Germinal center (tissue), 1 donor: ENCODE measurements around the gene BBLN.
"Not testable (repeated sequence)": the region's sequence is repeated elsewhere in the genome, so short reads cannot be mapped to it uniquely, and the experiment has no call there.

Source experiments
- DNase-seq: peaks from one replicate; pipeline ENCODE4 v3.0.0; 2012; ENCODE audit warnings: mixed read lengths, low spot score

Gene BBLN, protein sequence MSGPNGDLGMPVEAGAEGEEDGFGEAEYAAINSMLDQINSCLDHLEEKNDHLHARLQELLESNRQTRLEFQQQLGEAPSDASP

DNA sequence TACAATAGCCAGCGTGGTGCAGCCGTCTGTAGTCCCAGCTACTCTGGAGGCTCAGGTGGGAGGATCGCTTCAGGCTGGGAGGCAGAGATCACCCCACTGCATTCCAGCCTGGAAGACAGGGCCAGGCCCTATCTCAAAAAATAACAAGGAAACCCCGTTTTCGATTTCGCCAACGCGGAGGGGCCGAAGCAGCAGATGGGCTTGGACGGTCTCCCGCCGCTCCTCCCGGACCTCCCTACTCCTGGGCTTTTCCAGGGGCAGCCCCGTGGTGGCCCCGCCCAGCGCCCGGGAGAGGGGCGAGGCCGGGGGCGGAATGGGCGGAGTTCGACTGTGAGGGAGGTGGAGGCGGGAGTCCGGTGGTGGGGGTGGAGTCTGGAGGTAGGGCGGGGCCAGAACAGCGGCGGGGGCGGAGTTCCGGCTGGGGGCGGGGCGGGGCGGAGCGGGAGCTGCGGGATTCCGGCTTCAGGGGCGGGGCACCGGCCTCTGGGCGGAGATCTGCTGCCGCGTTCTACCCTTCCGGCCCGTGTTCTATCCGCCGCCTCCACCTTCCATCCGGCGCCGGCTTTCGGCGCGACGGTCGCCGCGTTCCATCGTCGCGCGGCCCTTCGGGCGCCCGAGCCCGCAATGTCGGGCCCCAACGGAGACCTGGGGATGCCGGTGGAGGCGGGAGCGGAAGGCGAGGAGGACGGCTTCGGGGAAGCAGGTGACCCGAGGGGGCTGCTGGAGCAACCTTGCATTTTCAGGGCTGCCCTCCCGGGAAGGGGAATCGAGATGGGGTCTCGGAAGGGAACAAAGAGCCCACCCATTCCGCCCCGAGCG lies at the start of gene BBLN:
BBLN (plus strand) TSS at position 482 of the 819 bp plus-strand sequence; CDS start at position 625, 143 bp downstream.
- peak; percentile 98 for DNase-seq

DNA sequence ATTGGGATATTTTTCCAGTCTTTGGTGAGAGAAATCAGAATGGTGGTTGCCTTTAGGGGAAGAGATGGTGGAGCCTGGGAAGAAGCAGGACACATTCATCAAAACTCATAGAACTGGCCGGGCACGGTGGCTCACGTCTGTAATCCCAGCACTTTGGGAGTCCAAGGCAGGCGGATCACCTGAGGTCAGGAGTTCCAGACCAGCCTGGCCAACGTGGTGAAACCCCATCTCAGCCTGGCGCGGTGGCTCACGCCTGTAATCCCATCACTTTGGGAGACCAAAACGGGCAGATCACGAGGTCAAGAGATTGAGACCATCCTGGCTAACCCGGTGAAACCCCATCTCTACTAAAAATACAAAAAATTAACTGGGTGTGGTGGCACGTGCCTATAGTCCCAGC lies 48.3 kb upstream of the BBLN start:
- not testable (repeated sequence) for DNase-seq

DNA sequence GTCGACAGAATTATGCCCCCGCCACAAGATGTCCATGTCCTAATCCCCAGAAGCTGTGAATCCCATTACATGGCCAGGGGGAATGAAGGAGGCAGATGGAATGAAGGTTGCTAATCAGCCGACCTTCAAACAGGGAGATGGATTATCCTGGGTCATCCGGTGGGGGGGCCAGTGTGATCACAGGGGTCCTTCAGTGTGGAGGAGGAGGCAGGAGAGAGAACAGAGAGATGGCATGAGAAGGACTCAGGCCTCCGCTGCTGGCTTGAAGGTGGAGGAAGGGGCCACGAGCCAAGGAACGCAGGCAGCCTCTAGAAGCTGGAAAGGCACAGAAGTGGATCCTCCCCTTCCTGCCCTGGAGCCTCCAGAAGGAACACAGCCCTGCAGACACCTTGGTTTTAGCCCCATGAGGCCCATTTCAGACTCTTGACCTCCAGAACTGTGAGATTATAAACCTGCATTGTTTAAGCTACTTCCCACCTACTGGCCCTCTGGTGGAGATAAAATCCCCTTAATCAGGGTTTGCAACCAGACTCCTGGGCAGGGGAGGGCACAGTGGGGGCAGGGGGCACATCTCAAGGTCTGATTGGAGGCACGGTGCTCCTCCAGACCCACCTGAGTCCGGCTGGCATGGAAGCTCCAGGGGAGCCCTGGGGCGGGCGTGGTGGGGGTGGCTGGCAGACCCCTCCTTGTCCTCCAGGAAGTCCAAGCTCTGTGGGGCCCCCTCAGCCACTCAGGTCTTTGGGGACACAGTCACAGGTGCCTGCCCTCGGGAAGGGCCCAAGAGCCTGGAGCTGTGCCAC lies 46.3 kb upstream of the BBLN start:
- no peak for DNase-seq

DNA sequence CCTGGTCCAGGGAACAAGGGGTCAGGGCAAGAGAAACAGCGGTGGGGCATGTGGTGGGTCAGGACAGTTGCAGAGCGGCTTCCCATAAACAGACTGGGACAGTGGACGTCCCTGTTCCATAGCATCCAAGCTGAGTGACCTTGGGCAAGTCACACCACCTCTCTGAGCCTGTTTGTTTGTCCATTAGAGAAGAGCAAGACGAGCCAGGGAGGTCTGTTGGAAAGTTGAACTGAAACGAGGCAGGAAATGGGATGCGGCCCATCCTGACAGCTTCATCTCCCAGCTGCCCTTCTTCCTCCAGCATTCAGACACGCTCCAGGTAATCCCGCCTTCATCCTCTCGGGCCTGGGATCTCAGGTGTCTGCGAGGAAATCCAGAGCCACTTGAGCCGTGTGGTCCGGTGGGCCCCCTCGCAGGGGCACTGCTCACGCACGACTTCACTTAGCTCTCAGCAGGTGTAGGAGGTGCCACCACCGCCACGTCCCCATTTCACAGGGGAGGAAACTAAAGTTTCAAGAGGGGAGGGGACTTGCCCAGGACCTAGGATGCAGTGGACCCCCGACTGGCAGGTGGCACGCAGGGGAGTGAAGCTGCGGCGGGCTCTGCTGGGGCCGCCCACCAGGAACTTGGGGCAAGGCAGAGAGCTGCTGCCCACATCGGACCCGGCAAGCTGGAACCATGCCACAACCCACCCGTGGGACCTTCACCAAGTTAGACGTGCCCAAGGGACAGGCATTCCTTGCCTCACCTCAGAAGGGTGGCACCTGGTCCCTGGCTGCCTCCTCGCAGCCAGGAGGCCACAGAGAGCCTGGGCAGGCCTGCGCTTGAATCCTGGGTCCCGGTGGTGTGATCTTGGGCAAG lies 45.5 kb upstream of the BBLN start:
- DNase-seq = no peak

DNA sequence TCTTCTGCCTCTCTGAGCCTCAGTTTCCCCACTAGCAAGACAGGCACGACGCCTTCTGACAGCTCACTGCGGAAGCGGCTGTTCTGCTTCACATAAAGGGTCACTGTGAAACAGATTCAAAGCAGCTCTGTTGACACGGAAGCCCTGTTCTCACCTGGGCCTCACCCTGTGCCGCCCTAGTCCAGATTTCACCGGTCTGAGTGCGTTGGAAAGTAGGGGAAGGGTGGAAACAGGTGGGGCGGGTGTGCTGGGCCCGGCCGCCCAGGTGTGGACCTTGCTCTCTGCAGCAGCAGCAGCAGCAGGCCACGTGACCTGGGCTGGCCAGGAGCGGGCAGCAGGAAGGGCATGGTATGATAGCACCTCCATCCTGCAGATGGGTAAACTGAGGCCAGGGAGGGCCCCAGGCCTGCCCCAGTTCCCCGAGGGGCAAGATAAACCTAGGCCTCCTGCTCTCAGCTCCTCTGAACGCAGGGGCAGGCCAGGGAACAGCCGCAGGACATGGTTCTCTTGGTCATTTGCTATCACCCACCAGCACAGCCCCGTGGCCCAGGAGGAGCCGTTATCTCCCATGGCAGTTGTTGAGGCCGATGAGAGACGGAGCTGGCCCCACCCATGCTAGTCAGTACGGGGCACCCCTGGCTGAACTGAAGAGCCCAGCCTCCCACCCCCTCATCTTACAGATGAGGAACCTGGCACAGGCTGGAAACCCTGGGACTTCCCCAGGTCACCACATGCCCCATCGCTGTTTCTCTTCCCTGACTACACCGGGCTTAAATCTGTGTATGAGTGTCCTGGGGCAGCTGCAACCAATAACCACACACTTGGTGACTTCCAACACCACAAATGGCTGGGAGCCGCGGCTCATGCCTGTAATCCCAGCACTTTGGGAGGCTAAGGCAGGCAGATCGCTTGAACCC lies 44.6 kb upstream of the BBLN start:
- DNase-seq = peak; percentile 75

DNA sequence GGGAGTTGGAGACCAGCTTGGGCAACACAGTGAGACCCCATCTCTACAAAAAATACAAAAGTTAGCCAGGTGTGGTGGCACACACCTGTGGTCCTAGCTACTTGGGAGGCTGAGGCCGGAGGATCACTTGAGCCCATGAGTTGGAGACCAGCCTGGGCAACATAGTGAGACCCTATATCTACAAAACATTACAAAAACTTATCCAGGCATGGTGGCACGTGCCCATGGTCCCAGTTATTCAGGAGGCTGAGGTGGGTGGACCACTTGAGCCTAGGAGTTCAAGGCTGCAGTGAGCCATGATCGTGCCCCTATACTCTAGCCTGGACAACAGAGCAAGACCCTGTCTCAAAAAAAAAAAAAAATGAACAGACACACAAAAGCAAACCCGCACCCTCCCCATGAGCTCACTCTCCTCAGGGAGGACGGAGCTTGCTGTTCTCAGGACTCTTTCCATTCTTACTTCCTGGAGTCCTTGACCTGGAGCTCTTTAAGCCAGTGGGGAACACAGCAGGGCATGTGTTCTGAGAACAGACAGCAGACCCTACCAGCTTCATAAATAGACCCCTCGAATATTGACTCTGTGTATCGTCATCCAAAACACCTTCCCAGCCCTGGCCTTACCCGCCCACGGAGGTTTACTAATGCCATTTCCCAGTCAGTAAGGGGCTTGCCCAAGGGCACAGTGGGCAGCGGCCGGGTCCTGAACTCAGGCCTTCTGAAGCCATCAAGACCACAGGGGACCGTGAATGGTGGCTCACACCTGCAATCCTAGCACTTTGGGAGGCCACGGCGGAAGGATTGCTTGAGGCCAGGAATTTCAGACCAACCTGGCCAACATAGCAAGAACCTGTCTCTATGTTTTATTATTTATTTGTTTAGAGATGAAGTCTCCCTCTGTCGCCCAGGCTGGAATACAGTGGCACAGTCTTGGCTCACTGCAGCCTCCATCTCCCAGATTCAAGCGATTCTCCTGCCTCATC lies 43.7 kb upstream of the BBLN start:
- no peak for DNase-seq

DNA sequence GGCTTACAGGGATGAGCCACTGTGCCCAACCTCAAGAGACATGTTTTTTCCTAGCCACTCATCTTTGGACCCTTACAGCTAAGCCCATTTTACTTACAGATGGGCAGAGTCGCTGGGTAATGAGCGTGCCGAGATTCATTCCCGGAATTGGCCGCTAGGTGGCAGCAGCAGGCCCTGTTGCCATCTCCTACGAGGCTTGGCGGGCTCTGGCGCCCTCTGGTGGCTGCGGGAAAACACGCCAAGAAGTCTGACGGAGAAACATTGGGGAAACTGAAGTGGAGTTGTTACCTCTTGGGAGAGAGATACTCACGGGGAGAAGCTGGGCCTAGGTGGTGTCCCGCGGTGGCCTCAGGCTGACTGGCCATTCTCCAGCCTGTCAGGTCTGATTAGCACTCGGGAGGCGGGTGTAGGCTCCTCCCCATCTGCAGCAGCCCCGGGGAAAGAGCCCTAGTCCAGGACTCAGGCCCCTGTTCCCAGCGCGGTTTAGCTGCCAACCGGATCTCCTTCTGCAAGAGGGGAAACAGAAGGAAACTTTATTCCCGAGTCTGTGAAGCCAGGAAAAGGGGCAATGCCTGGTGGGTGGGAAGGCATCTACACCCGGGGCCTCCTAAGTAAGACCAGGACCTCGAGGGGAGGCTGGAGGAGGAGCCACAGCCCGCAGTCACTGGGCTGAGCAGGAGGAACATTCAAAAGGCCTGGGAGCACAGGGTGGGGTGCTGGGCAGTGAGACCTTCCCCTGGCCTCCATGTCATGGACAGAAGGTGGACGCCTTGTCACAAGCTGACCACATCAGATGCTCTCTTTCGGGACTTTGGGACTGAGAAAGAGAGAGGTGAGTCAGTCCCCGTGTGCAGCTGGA lies 42.2 kb upstream of the BBLN start:
- DNase-seq = peak; percentile 89

DNA sequence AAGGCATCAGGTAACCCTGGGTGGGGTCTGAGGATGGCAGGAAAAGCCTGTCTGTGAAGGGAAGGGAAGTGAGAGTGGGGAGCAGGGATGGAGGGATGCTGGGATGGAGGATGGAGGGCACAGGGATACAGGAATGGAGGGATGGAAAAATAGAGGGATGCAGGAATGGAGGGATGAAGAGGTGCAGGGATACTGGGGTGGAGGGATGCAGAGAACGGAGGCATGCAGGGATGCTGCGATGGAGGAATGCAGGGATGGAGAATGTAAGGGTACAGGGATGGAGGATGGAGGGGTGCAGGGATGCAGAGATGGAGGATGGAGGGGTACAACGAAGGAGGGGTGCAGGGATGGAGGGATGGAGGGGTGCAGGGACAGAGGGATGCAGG lies 41.6 kb upstream of the BBLN start:
- no peak for DNase-seq

DNA sequence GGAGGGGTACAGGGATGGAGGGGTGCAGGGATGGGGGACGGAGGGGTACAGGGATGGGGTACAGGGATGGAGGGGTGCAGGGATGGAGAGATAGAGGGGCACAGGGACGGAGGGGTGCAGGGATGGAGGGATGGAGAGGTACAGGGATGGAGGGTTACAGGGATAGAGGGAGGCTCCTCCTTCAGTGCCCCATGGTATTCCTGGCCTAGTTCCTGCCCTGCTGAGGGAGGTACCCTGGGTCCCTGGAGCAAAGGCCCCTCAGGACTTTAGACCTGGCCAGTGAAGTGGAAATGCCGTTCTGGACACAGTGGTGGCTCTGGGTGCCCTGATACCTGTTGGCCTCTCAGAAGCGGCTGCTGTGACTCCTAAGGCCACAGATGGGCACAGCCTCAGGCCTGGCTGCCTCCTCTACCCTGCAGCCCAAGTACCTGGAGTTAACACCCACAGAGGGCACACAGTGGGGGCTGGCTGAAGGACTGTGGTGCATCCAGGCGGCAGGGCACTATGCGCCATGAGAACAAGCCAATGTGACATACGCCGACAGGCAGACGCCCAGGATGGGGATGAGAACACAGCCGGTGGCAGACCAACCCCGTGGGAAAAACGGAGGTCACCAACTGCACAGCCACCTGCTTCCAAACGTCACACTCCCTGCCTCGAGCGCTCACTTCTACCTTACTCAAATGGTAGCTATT lies 40.9 kb upstream of the BBLN start:
- no peak for DNase-seq

DNA sequence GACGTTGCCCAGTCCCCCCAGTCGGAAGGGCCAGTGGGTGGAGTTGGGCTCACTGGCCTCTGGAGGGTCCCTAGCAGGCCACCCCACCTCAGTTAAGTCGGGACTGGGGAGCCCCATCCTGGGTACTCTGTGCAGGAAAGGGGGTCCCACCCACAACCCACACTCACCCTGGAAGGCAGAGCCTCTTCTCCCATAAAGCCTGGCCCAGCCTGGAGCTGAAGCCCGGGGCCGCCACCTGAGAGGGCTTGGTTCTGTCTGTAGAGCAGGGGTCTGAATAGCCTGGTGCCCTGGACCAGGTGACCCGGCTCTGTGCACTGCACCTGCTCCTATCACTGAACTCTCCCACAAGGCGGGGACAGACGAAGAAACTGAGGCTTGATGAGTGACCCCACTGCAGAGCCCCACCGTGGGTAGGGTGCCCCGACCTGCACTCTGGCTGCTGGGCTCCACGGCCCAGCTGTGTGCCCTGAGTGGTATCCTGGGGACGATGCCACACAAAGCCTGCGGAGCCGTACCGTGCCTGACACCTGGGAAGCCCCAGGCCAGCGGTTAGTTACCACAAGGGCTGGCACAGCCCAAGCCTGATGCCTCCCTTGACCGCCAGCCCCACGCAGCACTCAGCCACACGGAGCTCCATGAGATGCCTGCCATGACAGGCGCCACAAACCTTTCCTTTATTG lies 39.9 kb upstream of the BBLN start:
- no peak for DNase-seq

DNA sequence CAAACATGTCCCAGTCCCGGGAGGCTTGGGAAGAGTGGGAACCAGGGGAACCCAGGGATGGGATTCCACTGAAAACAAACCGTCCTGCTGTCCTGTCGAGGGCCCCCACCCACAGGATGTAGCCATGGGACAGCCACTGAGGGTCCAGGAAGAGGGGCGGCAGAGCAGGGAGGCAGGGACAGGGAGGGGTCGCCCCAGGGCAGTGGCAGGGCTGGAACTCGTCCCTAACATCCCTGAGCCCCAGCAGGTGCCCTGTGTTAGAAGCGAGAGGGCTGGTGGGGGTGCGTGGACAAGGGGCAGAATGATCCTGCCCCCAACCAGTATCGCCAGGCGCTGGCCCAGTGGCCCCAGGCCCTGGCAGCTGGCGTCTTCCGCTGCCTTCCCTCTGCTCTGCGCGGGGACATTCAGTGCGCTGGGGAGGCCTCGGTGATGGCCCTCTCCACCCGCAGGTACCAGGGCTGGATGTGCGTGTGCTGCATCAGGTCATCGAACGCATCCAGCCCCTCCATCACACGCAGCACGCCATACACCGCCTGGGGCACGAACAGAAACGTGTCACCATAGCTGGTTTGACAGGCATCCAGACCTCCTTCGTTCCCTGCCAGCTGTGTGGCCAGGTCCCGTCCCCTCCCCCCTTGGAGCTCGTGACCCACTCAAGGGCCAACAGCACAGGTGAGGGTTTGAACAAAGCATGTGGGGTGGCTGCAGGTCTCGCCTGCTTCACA lies 39.2 kb upstream of the BBLN start:
- no peak for DNase-seq

DNA sequence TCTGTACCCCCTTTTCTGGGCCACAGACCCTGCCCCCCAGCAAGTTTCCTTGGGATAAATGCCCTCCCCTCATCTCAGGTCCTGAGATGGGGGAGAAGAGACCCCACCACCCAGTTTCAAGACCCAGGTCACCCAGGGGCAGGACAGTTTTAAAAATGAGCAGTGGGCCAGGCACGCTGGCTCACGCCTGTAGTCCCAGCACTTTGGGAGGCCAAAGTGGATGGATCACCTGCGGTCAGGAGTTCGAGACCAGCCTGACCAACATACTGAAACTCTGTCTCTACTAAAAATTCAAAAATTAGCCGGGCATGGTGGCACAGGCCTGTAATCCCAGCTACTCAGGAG lies 38.6 kb upstream of the BBLN start:
- no peak for DNase-seq

DNA sequence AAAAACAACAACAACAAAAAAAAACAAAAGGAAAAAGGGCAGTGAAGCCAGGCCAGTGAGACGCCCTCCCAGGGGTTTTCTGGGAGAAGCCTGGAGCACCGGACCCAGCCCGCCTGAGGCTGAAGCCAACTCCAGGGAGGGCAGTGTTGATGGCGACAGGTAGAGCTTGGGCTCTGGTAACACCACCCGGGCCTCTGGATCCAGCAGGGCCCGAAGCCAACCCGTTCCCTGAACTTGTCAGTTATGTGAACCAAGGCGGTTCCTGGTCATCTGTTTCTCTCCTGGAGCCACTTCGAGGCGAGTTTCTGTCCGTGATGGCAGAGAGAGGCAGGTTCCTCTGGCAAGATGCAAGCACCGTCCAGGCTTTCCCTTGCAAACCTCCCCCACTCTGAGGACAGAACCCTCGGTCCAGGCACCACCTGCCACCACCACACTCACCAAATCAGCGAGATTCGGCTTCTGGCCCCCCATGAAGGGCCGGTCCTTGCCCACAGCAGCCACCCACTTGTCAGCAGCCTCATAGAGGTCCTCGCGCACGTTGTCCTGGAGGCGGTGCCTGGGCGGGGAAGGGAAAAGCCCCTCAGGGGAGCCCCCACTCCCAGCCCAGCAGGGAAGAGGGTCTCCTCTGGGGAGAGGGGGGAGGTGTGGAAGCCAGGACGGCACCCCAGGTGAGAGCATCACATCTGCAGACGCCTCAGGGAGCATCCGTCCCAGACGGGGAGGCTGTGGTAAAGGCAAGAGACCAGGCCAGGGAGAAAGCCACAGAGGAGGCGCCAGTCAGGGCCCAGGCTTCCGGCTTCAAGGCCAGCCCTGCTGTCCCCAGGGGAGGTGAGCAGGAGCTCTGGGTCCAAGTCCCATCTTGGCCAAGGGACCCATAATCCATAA lies 37.9 kb upstream of the BBLN start:
- DNase-seq = no peak

DNA sequence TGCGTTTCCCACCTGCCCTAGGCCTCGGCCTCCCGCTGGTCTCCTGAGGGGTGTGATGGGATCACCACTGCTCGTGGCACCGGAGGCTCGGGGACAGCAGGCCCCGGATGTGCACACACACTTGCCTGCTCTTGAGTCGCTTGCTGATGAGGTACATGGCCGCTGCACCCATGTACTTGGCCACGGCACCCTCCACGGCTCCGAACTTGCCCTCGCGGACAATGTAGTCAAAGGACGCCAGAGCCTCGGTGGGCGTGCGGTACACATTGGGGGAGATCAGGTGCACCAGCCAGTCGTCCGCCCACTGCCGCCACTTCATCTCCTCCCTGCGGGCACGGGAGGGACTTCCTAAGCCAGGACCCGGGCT lies 37.3 kb upstream of the BBLN start:
- no peak for DNase-seq

DNA sequence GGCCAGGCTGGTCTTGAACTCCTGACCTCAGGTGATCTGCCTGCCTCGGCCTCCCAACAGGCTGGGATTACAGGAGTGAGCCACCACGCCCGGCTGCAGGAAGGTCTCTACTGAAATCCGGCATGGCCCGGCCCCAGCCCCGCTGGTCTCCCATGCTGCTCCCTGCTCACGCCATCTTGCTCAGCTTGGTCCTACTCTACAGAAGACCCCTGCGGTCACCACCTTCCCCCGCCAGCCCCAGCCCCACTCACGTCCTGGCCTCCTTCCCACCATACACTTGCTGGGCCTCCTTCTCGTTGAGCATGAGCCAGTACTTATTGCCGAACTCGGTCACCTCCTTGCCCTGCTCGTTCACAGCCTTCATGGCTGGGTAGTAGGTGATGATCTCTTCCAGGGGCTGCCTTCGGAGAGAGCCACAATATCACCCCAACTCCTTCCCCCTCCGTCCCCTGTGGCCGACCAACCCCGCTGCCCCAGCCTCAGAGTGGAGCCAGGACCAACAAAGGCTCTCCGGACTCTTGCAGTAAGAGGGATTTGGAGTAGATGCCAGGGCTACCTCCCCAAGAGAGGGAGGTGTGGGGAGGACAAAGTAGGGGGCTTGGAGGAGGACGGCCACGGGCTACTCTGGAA lies 36.5 kb upstream of the BBLN start:
- DNase-seq = no peak

DNA sequence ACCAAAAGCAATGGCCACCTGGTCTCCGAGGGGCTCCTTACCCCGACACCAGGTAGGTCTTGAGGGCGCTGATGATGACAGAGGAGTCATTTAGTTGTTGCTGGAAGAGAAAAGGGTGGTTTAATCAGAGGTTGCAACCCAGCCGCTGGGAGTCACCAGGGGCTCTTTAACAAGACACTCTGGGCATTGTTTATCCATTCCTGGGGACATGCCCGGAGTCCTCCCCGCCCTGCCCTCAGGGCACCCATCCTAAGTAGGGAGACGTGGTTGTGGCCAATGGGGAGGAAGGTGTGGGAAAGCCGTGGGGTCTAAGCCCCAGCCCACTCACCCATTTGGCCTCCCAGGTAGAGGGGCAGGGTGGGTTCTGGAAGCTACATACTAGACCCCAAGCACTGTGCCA lies 35.6 kb upstream of the BBLN start:
- DNase-seq = no peak
